NCI-H2081 treated with DMSO at 0.1 percent for 48 hours (cell line): ENCODE data around the gene SAPCD1.
"Not testable (repeated sequence)": the region's sequence is repeated elsewhere in the genome, so short reads cannot be mapped to it uniquely, and the experiment has no call there.

ENCODE experiments used
- DNase-seq: peaks from one replicate; lab custom pipeline; 2025; lab: John Stamatoyannopoulos, UW

SAPCD1 gene

DNA sequence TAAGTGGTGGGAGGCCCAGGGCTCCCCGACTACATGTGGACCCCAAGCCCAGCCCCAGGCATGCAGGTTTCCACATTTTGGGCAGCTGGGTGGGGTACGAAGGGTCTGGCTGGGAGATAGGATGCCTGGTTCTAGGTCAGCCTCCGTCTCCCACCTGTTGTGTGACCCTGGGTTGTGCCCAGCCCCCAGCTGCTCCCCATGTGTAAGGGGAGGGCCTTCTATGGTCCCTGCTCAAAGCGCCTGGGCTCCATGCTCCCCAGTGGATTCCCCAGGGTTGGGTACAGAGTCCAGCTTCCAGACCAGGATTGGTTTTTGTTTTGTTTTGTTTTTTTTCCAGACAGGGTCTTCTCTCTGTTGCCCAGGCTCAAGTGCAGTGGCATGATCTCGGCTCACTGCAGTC is 15.7 kb downstream of the SAPCD1 start:
- DNase-seq = no peak

DNA sequence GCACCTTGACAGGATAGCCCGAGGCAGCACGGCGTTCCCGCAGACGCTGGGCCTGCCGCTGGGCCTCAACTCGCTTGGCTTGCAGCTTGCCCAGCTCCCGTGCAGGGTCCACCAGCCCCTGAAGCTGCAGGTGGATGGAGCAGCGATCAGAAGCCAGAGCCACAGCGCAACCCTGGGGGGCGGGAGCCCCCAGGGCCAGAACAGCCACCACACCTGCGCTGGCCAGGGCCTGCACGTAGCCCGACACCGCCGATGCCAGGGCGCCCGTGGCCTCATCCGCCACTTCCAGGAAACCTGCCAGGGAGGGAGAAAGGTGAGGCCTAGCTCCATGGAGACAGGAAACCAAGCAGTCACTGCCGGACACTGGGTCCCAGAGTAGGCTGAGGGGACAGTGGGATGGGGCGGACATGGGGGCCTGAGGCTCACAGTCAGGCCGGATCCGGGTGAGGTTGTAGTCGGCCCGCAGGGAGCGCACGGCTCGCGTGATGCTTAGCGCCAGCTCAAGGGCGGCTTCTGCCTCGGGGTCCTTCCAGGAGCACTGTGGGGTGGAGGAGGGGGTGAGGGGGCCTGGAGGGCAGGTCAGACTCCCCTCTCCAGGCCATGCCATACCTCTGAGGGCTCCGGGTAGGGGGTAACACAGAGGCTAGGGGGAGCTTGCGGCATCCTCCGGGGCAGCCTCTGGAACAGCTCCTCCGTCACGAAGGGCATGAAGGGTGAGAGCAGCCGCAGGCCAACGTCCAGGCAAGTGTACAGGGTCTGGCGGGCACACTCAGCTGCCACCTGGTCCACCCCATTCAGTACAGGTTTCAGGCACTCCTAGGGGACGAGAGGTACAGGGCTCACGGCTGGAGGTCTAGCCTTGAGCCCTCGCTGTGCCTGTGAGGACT is 16.8 kb downstream of the SAPCD1 start:
- no peak for DNase-seq

- no peak for DNase-seq
Measured at GRCh38 chr6:31779908-31780307, 17.5 kb downstream of the SAPCD1 start.

- DNase-seq = no peak
Measured at GRCh38 chr6:31780507-31781243, 18.2 kb downstream of the SAPCD1 start.

DNA sequence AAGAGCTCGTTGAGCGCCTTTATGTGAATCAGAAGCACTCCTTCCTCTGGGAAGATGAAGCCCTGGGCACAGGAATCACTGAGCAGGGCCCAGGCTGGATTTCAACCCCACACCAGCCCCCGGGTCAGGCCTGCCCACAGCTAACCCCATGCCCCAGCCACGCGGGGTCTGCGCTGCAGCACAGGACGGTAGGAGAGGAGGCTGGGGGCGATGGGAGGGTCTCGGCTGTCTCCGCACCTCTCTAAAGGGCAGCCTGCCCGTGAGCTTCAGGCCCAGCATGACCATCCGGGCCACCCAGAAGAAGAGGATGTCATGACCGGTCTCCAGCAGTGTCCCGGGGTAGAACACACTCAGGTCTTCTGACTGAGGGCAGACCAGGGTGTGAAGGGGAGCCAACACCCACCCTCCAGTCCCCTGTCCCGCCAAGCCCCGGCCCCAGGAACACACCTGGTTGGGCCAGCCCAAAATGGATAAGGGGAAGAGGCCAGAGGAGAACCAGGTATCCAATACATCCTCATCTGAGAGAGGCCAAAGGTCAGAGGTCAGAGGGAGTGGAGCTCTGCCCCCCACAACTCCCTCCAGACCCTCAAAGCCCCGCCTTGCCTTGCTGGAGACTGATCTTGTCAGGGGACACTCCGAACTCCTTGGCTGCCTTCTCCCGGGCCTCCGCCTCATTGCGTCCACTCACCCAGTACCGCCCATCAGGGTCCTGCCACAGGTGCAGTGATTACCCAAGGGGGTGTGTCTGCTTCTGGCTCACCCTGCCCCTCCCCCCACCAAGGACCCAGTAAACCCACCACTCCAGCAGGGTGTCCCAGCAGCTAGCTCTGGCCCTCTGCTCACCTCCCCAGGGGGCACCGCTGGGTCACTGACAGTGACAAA is 19.0 kb downstream of the SAPCD1 start:
- DNase-seq = no peak

DNA sequence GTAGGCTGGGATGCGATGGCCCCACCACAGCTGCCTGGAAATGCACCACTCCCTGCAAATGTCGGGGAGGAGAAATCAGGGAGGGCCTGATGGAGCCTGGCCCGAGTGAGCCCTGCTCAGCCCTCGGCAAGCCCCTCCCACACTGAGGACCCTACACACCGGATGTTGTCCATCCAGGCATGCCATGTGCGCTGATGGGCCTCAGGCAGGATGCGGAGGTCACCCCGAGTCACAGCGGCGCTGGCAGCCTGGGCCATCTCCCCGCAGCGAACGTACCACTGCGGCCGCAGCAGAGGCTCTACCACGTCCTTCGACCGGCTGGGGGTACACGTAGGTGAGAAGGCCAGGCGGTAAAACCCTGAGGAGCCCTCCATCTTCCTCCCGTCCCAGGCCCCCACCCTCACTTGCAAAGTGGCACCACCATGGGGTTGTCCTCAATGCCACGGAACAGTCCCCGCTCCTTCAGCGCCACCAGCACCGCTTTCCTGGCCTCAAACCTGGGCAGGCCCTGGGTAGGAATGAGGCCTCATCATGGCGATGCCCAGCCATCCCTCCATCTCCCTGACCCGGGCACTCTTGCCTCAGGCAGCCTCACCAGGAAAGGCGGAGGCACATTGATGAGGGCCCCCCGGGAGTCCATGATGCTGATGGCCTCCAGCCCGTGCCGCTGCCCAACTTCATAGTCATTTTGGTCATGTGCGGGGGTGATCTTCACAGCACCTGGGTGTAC is 19.8 kb downstream of the SAPCD1 start:
- no peak for DNase-seq

DNA sequence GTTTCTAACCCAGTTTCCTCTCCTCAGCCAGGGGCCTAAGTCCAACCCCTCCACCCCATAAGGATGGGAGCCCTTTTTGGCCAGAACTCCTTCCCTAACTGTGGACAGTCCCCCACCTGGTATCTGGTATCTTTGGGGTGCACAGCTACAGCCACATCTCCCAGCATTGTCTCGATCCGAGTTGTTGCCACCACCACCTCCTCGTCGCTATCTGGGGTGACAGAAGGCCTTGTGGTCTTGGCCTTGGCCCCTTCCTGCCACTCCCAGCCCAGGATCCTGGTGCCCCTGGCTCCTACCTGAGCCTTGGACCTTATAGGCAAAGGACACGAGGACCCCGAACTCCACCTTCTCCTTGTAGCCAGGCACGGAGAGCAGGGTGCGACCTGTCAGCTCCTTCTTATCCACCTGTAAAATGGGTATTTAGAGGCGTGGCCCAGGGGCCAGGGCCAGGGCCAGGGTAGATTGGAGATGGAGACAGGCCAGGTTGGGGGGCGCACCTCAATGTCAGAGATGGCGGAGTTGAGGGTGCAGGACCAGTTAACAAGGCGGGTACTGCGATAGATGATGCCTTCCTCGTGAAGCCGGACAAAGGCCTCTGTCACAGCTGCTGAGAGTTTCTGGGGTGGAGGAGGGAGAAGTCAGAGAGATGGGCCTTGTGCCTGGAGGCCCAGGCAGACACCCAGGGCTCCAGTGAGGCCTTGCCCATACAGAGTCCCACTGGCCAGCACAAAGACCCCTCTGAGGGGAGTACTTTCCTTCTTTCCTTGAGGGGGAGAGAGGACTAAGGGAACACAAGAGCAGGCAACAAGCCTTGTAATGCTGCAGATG is 21.9 kb downstream of the SAPCD1 start:
- DNase-seq = no peak

- DNase-seq = no peak
Measured at GRCh38 chr6:31785475-31785874, 23.0 kb downstream of the SAPCD1 start.

DNA sequence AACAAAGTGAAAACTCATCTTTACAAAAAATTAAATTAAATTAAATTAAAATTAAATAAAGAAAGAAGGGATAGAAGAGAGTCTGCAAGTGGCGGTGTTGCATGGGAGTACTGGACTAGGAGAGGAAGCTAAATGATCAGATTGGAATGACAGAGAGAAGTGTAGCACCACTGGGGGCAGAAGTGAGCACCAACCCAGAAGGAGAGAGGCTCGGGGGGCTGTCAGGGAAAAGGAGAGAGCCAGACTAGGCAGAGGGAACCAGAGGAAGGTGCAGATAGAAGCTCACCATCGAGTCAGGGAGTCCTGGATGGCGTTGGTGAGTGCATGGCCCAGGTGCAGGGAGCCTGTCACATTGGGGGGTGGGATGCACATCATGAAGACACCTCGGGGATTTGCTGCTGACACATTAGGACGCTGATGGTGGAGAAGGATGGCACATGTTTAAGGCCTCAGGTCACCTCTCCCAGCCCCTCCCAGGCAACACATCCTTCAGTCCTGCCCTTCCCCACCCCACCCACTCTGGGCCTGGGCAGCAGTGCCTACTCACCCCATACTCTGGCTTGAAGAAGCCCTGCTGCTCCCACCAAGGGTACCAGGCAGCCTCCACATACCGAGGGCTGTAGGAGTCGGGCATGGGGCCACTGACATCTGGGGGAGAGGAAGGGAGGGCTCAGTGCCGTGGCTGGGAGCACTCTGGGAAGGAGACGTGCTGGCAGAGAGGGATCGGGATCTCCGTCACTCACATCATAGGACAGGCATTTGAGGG is 29.1 kb downstream of the SAPCD1 start:
- no peak for DNase-seq

- no peak for DNase-seq
Measured at GRCh38 chr6:31792090-31792374, 29.6 kb downstream of the SAPCD1 start.

DNA sequence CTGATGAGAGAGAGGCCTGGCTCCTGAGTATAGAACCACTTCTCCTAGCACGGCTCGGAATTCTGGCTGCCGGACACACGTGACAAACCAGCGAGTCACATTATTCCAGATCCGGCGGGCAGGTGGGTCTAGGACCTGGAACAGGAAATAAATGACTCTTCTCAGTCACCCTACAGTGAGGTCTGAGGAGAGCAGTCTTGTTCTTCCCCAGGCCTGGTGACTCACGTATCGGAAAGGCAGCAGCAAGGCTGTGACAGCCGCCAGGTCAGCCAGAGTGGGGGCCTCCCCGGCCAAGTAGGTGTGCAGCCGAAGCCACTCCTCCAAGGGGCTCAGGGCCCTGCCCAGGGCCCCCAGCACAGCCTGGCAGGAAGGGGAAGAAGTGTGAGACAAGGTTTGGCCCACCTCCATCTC is 30.3 kb downstream of the SAPCD1 start:
- DNase-seq = no peak

- DNase-seq = not testable (repeated sequence)
Measured at GRCh38 chr6:31793927-31794245, 31.4 kb downstream of the SAPCD1 start.

- no peak for DNase-seq
Measured at GRCh38 chr6:31794294-31794865, 31.9 kb downstream of the SAPCD1 start.

GRCh38 chr6:31794866-31795615 is 32.6 kb downstream of the SAPCD1 start:
- DNase-seq = no peak

GRCh38 chr6:31795616-31796298 is 33.3 kb downstream of the SAPCD1 start, which contains the start of gene VARS1:
Gene VARS1 (minus strand): TSS chr6:31795752. CDS start chr6:31795217, 535 bp downstream.
- peak; percentile 60 for DNase-seq

DNA sequence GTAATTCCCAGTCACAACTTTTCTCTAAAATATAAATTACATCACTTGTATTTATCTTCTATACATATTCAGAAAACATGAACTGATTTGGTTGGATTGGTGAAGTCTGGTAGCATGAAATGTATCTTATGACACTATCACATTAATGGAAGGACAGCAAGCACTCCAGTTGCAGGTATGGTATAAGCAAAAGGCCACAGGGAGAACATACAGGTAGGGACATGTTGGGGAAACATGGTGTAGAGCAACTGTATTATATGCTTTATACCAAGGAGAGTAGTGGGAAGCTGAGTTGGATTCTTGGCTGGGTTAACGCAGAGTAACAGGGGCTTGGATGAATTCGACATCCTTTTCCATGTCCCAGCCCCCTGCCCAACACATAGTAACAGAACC is 34.5 kb downstream of the SAPCD1 start:
- no peak for DNase-seq

- DNase-seq = no peak
Measured at GRCh38 chr6:31797588-31797987, 35.1 kb downstream of the SAPCD1 start.

DNA sequence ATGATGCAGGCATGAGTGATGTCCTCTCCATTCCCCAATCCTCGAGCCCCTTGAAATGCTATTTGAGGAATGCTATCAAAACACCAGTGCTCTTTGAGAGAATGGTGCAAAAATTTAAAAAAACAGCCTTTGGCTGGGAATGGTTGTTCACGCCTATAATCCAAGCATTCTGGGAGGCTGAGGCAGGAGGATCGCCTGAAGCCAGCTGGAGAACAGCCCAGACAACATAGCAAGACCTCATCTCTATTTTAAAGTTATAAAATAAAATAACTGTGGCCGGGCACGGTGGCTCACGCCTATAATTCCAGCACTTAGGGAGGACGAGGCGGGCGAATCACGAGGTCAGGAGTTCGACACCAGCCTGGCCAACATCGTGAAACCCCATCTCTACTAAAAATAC is 37.3 kb downstream of the SAPCD1 start:
- DNase-seq = no peak
